G401.6 (cell line): ENCODE data around the gene PIK3C2G.
"Not testable (repeated sequence)": the region's sequence is repeated elsewhere in the genome, so short reads cannot be mapped to it uniquely, and the experiment has no call there.

ENCODE experiments used
- FAIRE-seq: peaks from 2 replicates; lab custom pipeline; 2012; peaks lifted over from hg19 to GRCh38; lab: Jason Lieb, UNC

Gene PIK3C2G

DNA sequence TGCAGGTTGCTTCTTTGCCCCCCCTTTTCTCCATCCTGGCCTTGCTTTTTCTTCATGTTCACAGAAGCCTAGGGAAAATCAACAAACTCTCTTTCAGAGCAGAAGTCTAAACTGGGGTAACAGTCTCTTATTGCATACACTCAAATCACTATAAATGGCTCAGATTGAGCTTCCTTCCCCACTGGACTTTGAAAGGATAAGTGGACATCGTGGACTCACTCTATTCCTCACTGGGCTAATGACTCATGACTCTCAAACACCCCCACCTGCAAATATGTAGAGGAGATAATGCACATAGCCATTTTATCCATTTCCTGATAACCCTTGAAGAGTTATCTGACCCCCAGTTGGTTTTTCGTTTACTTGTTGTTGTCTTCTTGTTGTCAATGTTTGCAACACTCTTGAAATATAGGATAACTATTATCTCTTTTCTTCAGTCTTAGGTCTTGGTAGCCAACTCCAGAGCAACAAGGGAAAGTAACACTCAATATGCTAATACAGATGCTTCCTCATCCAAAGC is 221.3 kb downstream of the PIK3C2G start:
- FAIRE-seq, result no peak

DNA sequence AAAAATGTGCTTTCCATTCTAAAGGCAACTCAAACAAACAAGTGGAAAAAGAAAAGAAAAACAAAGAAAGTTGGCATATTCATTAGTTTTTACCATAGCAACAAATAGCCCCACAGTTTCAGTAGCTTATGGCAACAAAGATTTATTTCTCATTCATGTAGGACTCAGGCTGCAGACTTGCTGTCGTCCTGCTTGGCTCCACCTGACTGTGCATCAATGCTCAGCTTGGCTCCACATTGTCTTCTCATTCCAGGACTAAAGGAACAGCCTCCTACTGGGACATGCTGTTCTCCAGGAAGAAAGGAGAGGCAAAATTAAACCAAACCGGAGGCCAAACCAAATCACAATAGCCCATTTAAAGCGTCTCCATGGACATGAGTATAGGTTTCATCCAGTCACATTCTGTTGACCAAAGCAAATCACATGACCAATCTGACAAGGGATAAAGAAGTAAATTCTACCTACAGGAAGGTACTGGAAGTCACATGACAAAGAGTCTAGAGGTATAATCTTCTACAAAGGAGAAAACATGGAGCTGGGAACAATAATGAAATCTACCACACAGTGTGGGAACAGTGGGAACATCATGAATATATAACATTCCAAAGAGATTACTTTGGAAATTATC is 222.5 kb downstream of the PIK3C2G start:
- FAIRE-seq, result no peak

- no peak for FAIRE-seq
Measured at GRCh38 chr12:18486036-18486435, 224.7 kb downstream of the PIK3C2G start.

DNA sequence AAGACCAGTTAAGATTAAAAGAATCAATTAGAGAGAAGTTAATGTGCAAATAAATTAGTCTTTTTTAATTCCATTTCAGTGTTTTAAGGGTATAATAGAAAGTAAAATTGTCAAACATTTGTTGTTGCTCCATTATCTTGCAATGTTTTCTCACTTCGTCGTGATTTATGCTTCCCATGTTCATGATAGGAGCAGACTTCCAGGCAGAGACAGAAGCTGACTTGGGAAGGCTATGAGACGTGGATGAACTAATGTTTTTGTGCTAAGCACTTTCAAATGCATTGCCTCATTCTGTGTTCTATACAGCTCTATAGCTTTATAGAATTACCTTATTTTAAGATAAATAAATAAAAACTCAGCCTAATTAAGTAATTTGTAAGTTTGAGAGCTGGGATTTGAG is 226.2 kb downstream of the PIK3C2G start:
- no peak for FAIRE-seq

- FAIRE-seq, result no peak
Measured at GRCh38 chr12:18492372-18493025, 231.2 kb downstream of the PIK3C2G start.

DNA sequence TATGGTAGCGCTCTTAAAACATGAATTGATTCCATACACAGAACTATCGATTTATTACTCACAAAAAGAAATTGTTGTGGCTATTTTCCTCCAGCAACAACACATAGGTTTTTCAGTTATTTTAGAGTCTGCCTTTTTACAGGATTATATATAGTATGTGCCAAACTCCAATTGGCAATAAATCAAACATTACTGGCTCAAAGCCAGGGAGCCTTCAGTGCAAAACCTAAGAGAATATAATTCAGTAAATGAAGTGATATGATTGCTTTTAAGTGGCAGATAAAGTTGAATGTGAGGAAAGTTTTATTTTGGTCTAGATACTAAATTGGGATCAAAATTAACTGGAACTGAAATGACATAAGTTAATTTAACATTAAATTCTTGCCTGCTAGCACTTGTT is 234.8 kb downstream of the PIK3C2G start:
- FAIRE-seq, result no peak

GRCh38 chr12:18500160-18500574 is 238.8 kb downstream of the PIK3C2G start:
- FAIRE-seq, result not testable (repeated sequence)

- not testable (repeated sequence) for FAIRE-seq
Measured at GRCh38 chr12:18500736-18501135, 239.4 kb downstream of the PIK3C2G start.

DNA sequence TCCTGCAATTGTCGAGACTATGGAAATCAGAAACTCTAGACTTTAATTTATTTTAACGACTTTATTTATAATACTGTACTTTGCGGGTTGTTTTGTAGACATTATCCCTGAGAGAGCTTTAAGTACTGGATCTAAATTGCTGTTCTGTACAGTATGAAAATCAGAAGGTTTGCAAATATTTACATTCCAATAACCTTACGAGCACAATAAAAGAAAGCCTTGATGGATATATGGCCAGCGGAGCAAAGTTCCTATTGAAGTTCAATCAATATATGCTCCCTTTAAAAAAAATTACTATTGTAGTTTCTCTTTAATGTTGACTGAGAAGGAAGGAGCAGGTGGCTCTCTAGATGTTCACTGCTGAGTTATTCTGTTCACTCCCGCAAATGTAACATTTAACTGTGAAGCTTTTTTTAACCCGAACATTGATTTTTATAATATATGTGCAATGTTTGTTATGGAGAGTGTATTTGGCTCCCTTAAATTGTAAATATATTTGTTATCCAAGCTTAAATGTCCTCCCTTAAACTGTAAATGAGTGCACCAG is 241.2 kb downstream of the PIK3C2G start:
- no peak for FAIRE-seq

GRCh38 chr12:18521461-18521860 is 260.1 kb downstream of the PIK3C2G start:
- FAIRE-seq, result no peak

DNA sequence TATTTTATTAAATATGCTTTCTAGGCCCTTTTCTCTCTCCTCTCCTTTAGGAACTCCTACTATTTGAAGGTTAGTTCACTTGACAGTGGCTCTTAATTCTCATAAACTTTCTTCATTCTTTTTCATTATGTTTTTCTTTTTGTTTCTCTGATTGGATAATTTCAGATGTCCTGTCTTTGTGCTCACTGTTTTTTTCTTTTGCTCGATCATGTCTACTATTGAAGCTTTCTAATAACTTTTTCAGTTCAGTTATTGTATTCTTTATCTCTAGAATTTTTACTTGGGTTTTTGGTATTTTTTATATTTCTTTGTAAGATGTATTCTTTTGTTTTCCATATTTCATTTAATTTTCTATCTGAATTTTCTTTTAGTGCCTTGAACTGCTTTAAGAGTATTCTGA is 261.5 kb downstream of the PIK3C2G start:
- no peak for FAIRE-seq

DNA sequence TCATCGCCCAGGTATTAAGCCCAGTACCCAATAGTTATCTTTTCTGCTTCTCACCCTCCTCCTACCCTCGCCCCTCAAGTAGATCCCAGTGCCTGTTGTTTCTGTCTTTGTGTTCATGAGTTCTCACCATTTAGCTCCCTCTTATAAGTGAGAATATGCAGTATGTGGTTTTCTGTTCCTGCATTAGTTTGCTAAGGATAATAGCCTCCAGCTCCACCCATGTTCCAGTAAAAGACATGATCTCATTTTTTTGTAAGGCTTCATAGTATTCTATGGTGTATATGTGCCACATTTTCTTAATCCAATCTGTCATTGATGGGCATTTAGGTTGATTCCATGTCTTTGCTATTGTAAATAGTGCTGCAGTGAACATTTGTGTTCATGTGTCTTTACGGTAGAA is 281.2 kb downstream of the PIK3C2G start:
- FAIRE-seq, result not testable (repeated sequence)

- FAIRE-seq, result no peak
Measured at GRCh38 chr12:18546399-18546798, 285.1 kb downstream of the PIK3C2G start.

DNA sequence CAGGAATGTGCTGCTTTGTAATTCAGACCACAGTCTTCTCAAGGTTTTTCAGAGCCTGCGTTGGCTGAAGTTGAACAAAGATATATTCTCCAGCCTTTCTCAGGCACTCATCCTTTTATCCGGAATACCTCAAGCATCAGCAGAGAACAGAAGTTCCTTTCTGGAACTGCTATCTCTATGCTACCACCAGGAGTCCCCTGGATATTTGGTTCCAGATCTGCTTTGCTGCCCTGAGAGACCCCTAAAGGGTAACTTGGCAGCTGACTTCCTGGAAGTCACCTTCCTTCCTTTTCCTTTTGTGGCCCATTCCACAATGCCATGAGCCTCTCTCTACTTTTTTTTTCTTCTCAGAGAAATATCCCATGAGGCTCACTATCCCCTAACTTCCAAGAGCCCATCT is 288.3 kb downstream of the PIK3C2G start:
- FAIRE-seq, result no peak

- no peak for FAIRE-seq
Measured at GRCh38 chr12:18551106-18551505, 289.8 kb downstream of the PIK3C2G start.

- no peak for FAIRE-seq
Measured at GRCh38 chr12:18551701-18552100, 290.4 kb downstream of the PIK3C2G start.

GRCh38 chr12:18552829-18553228 is 291.5 kb downstream of the PIK3C2G start:
- FAIRE-seq, result no peak

- FAIRE-seq, result no peak
Measured at GRCh38 chr12:18556161-18556560, 294.8 kb downstream of the PIK3C2G start.

GRCh38 chr12:18559242-18559641 is 297.9 kb downstream of the PIK3C2G start:
- FAIRE-seq, result no peak

DNA sequence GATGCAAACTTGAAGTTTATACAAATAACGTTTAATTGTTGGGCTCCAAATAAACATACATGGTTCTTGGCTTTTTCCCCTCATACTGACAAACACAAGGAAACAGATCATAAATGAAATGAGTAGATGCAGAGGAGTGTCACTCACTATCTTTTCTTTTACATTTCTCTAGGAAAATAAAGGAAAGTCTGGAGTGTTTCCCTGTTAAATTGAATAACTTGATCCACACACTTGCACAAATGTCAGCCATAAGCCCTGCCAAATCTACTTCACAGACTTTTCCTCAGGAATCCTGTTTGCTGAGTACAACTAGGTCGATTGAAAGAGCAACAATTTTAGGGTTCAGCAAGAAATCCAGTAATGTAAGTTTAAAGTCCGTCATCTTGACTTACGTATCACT is 301.2 kb downstream of the PIK3C2G start:
- FAIRE-seq, result no peak

DNA sequence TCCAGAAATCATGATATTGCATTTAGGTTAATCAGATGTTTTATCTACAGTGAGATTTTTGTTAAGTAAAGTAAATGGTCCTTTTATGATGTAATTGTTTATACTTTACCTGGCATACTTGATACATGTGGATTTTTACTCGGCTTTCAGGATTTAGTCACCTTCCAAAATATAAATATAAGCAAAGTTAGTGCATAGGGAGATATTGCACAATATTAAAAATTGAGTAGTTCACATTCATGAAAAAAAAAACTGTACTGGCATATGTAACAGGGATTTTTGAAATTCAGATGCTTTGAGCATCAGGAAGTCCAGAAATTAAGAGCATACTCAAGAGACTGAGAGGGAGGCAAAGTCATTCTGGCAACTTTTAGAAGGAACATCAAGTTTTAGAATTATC is 303.0 kb downstream of the PIK3C2G start:
- FAIRE-seq, result no peak

DNA sequence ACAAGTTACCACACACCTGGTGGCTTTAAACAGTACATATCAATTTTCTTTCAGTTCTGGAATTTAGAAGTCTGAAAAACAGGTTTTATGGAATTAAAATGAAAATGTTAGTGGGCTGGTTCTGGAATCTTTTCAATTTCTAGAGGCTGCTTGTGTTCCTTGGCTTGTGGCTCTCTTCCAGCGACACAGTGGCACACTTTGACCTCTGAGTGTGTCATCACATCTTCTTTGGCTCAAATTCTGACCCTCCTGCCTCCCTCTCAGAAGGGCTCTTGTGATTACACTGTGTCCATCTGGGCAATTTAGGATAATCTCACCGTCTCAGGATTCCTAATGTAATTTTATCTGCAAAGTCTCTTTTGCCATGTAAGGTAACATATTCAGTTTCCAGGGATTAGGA is 306.5 kb downstream of the PIK3C2G start:
- no peak for FAIRE-seq

DNA sequence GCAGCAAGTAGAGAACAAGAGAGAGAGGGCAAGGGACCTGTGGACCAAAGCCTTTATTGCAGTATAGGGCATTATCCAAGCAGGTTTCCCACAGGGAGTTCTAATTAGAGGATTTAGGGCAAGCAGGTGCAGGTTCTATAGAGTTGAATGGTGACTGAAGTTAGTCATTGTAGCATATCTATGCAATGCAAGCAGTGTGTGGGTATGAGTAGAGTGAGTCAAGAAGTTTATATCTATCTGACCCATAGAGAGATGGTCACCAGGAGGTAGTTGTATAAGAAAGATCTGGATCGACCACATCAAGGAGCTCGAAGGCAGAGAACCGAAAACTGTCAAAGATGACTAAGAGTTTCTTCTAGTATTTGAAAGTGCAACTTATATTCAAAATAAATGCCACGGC is 309.2 kb downstream of the PIK3C2G start:
- no peak for FAIRE-seq
